HEK293T (cell line): Measurements from ENCODE around the gene MSLN.
A peak's percentile ranks its signal among the peaks of the same experiment; 100 is the strongest.
"Not testable (repeated sequence)": the region's sequence is repeated elsewhere in the genome, so short reads cannot be mapped to it uniquely, and the experiment has no call there.

Experiments used
- CTCF ChIA-PET: fragments of 350-600 bp; formaldehyde crosslinking; extraction: SDS; loops from one replicate; lab custom pipeline; 2021; ENCODE audit warnings: antibody characterized with exemption, inconsistent platforms; lab: Yijun Ruan, JAX
- POLR2A ChIA-PET: fragments of 350-600 bp; formaldehyde crosslinking; extraction: SDS; loops from one replicate; lab custom pipeline; 2020; ENCODE audit warnings: antibody characterized with exemption, inconsistent platforms; lab: Yijun Ruan, JAX
- DNase-seq: peaks from one replicate; pipeline ENCODE4 v3.0.0; 2012; ENCODE audit warnings: mixed read lengths; ENCODE audit errors: extremely low spot score
- ARNT ChIP-seq: fragments of 450-650 bp; IDR thresholded peaks from 2 replicates; pipeline ENCODE4 v1.6.1; 2017; ENCODE audit warnings: mild to moderate bottlenecking
- BHLHE40 ChIP-seq: fragments of 450-650 bp; IDR thresholded peaks from 2 replicates; pipeline ENCODE4 v1.6.1; 2016; ENCODE audit warnings: mild to moderate bottlenecking, moderate library complexity, borderline replicate concordance
- CTBP1 ChIP-seq: fragments of 450-650 bp; IDR thresholded peaks from 2 replicates; pipeline ENCODE4 v1.6.1; 2016; ENCODE audit warnings: borderline replicate concordance
- ELF4 ChIP-seq: fragments of 450-650 bp; IDR thresholded peaks from 2 replicates; pipeline ENCODE4 v1.6.1; 2017; ENCODE audit warnings: antibody characterized with exemption
- FOXA1 ChIP-seq: fragments of 450-650 bp; IDR thresholded peaks from 2 replicates; pipeline ENCODE4 v1.6.1; 2016; ENCODE audit warnings: mild to moderate bottlenecking
- FOXK2 ChIP-seq: fragments of 450-650 bp; IDR thresholded peaks from 2 replicates; pipeline ENCODE4 v1.6.1; 2016; ENCODE audit warnings: mild to moderate bottlenecking
- FOXM1 ChIP-seq: fragments of 450-650 bp; IDR thresholded peaks from 2 replicates; pipeline ENCODE4 v1.6.1; 2017; ENCODE audit warnings: mild to moderate bottlenecking, borderline replicate concordance
- HDGF ChIP-seq: fragments of 450-650 bp; IDR thresholded peaks from 2 replicates; pipeline ENCODE4 v1.6.1; 2017; ENCODE audit warnings: antibody characterized with exemption, borderline replicate concordance
- L3MBTL2 ChIP-seq: fragments of 450-650 bp; conservative IDR thresholded peaks from 2 replicates; pipeline ENCODE4 v1.6.1; 2016; ENCODE audit warnings: mild to moderate bottlenecking
- LEF1 ChIP-seq: fragments of 450-650 bp; IDR thresholded peaks from 2 replicates; pipeline ENCODE4 v1.6.1; 2017; ENCODE audit warnings: mild to moderate bottlenecking, borderline replicate concordance
- NFRKB ChIP-seq: fragments of 450-650 bp; IDR thresholded peaks from 2 replicates; pipeline ENCODE4 v1.6.1; 2016; ENCODE audit warnings: mild to moderate bottlenecking, moderate library complexity
- PKNOX1 ChIP-seq: fragments of 450-650 bp; IDR thresholded peaks from 2 replicates; pipeline ENCODE4 v1.6.1; 2016
- SP1 ChIP-seq: fragments of 450-650 bp; IDR thresholded peaks from 2 replicates; pipeline ENCODE4 v1.6.1; 2017
- SUZ12 ChIP-seq: fragments of 450-650 bp; IDR thresholded peaks from 2 replicates; pipeline ENCODE4 v1.6.1; 2016; ENCODE audit warnings: mild to moderate bottlenecking
- TARDBP ChIP-seq: fragments of 450-650 bp; IDR thresholded peaks from 2 replicates; pipeline ENCODE4 v1.6.1; 2016
- ZNF384 ChIP-seq: fragments of 450-650 bp; IDR thresholded peaks from 2 replicates; pipeline ENCODE4 v1.6.1; 2016

The MSLN gene

GRCh38 chr16:760545-761343, at the start of gene MSLN:
TSS of gene MSLN (plus strand) at chr16:760734. CDS start at chr16:762681, 1,947 bp downstream.
- ChIA-PET POLR2A (interaction anchor here (1.3 to 2.0 kb wide), 3 partner anchors 11 to 39 kb away, joined by 4 to 5 read pairs (median 4); partner anchors contain the start of genes ANTKMT and CIAO3), CTCF (no interaction called here)
- no peak for DNase-seq
- no peak for TF ChIP-seq CTBP1
- TF ChIP-seq PKNOX1, result no peak
- TF ChIP-seq FOXM1, result no peak
- TF ChIP-seq TARDBP, result no peak
- TF ChIP-seq ARNT, result no peak
- no peak for TF ChIP-seq NFRKB
- TF ChIP-seq L3MBTL2, result no peak
- no peak for TF ChIP-seq HDGF
- no peak for TF ChIP-seq SUZ12
- TF ChIP-seq FOXK2, result no peak
- no peak for TF ChIP-seq BHLHE40
- no peak for TF ChIP-seq ZNF384
- no peak for TF ChIP-seq LEF1

GRCh38 chr16:711084-711483, 49.5 kb upstream of the MSLN start:
- DNase-seq, result no peak
- TF ChIP-seq FOXK2 (no peak), FOXM1 (no peak), SP1 (no peak), PKNOX1 (no peak), ARNT (no peak), NFRKB (no peak), LEF1 (no peak), BHLHE40 (no peak), SUZ12 (no peak), TARDBP (no peak), FOXA1 (no peak)
- POLR2A ChIA-PET, result interaction anchor here (0.7 to 1.8 kb wide), 2 partner anchors 9 to 77 kb away, joined by 4 to 7 read pairs; partner anchors contain the start of gene RPUSD1
- CTCF ChIA-PET, result no interaction called here

GRCh38 chr16:711548-712320, 48.8 kb upstream of the MSLN start:
- TF ChIP-seq CTBP1 (no peak), ZNF384 (no peak), NFRKB (no peak), L3MBTL2 (no peak), FOXA1 (no peak), ELF4 (no peak), FOXM1 (no peak), SUZ12 (no peak), TARDBP (no peak), ARNT (no peak), LEF1 (no peak), SP1 (no peak), FOXK2 (no peak), PKNOX1 (no peak), HDGF (no peak), BHLHE40 (no peak)
- ChIA-PET POLR2A (interaction anchor here (0.8 to 1.7 kb wide), 4 partner anchors 10 to 77 kb away, joined by 3 to 9 read pairs (median 4); partner anchors contain the start of genes ANTKMT, CHTF18, CIAO3 and RPUSD1), CTCF (interaction anchor here (0.7 to 1.5 kb wide), 5 partner anchors 11 to 77 kb away, joined by 3 to 5 read pairs (median 4); partner anchors contain the start of genes CHTF18 and RPUSD1)
- DNase-seq, result peak; percentile 84

- ChIA-PET POLR2A (interaction anchor here (0.8 to 1.7 kb wide), 4 partner anchors 9 to 76 kb away, joined by 3 to 9 read pairs (median 4); partner anchors contain the start of genes ANTKMT, CHTF18, CIAO3 and RPUSD1), CTCF (interaction anchor here (0.7 to 1.5 kb wide), 5 partner anchors 12 to 76 kb away, joined by 3 to 5 read pairs (median 4); partner anchors contain the start of genes CHTF18 and RPUSD1)
- DNase-seq, result not testable (repeated sequence)
Measured at GRCh38 chr16:712740-713250, 47.7 kb upstream of the MSLN start.

- CTCF ChIA-PET, result no interaction called here
- TF ChIP-seq CTBP1, result no peak
- no peak for TF ChIP-seq ELF4
- no peak for TF ChIP-seq ARNT
- no peak for TF ChIP-seq LEF1
- no peak for TF ChIP-seq ZNF384
- no peak for TF ChIP-seq TARDBP
- no peak for TF ChIP-seq L3MBTL2
- POLR2A ChIA-PET, result interaction anchor here (4.0 kb wide), 1 partner anchor 12 kb away, joined by 27 read pairs; the partner anchor contains the start of genes CCDC78 and HAGHL
- DNase-seq, result no peak
Measured at GRCh38 chr16:714079-714478, 46.5 kb upstream of the MSLN start.
